Neural progenitor cell (in vitro differentiated cells): ENCODE measurements around the gene PDE8B. TPM values are rescaled to one million over a fixed set of nuclear protein-coding genes. Genes with fewer than 3 reads are reported as not detected.

Experiments
- DNase-seq: peaks from one replicate; pipeline ENCODE4 v3.0.0-alpha.2; 2016; ENCODE audit warnings: low spot score
- H2AFZ ChIP-seq: fragments of 200-600 bp; sonication (generic); replicated peaks from 2 replicates; pipeline ENCODE4 v1.6.1; 2016; ENCODE audit warnings: antibody characterized with exemption
- H3F3A ChIP-seq: fragments of 200-600 bp; sonication (generic); 2 replicates; pipeline ENCODE4 v1.6.1; 2016; ENCODE audit warnings: antibody characterized with exemption, low read depth
- H3K27ac ChIP-seq: fragments of 200-600 bp; sonication (generic); 2 replicates; pipeline ENCODE4 v1.5.1; 2016; ENCODE audit warnings: mild to moderate bottlenecking
- H3K27me3 ChIP-seq: fragments of 200-600 bp; sonication (generic); 2 replicates; pipeline ENCODE4 v1.6.1; 2016; ENCODE audit warnings: mild to moderate bottlenecking, moderate library complexity
- H3K36me3 ChIP-seq: fragments of 200-600 bp; sonication (generic); 2 replicates; pipeline ENCODE4 v1.5.1; 2016
- H3K4me1 ChIP-seq: fragments of 200-600 bp; sonication (generic); 2 replicates; pipeline ENCODE4 v1.6.1; 2016; ENCODE audit warnings: mixed run types
- H3K4me2 ChIP-seq: fragments of 200-600 bp; sonication (generic); 2 replicates; pipeline ENCODE4 v1.6.1; 2016
- H3K4me3 ChIP-seq: fragments of 200-600 bp; sonication (generic); 2 replicates; pipeline ENCODE4 v1.5.1; 2016
- H3K79me2 ChIP-seq: fragments of 200-600 bp; sonication (generic); 2 replicates; pipeline ENCODE4 v1.6.1; 2016; ENCODE audit warnings: low read depth
- H3K9ac ChIP-seq: fragments of 200-600 bp; sonication (generic); 2 replicates; pipeline ENCODE4 v1.6.1; 2016
- H3K9me3 ChIP-seq: fragments of 200-600 bp; sonication (generic); 2 replicates; pipeline ENCODE4 v1.5.1; 2016; ENCODE audit warnings: low read depth
- H4K20me1 ChIP-seq: fragments of 200-600 bp; sonication (generic); 2 replicates; pipeline ENCODE4 v1.6.1; 2016; ENCODE audit warnings: low read depth
- H3K27ac Mint-ChIP-seq: 3 replicates; pipeline ENCODE4 v1.8.0; 2021; ENCODE audit warnings: mixed read lengths
- H3K27me3 Mint-ChIP-seq: 2 replicates; pipeline ENCODE4 v1.8.0; 2022; ENCODE audit warnings: low read depth, mild to moderate bottlenecking, inconsistent platforms, moderate library complexity, mixed read lengths; ENCODE audit not compliant: insufficient read depth
- H3K36me3 Mint-ChIP-seq: 3 replicates; pipeline ENCODE4 v1.8.0; 2021; ENCODE audit warnings: mixed read lengths
- H3K4me1 Mint-ChIP-seq: 3 replicates; pipeline ENCODE4 v1.8.0; 2021; ENCODE audit warnings: mixed read lengths
- H3K4me3 Mint-ChIP-seq: 3 replicates; pipeline ENCODE4 v1.8.0; 2021; ENCODE audit warnings: mild to moderate bottlenecking, moderate library complexity, mixed read lengths
- H3K9me3 Mint-ChIP-seq: 3 replicates; pipeline ENCODE4 v1.8.0; 2020; ENCODE audit warnings: mixed read lengths
- CTCF ChIP-seq: fragments of 200-600 bp; sonication (generic); IDR thresholded peaks from 2 replicates; pipeline ENCODE4 v1.5.1; 2017; ENCODE audit warnings: antibody characterized with exemption, mild to moderate bottlenecking
- EZH2 ChIP-seq: fragments of 200-600 bp; sonication (generic); IDR thresholded peaks from 2 replicates; pipeline ENCODE4 v1.6.1; 2017; ENCODE audit warnings: antibody characterized with exemption, mild to moderate bottlenecking, moderate library complexity
- EZH2phosphoT487 ChIP-seq: fragments of 200-600 bp; sonication (generic); IDR thresholded peaks from 2 replicates; pipeline ENCODE4 v1.6.1; 2017; ENCODE audit warnings: antibody characterized with exemption
- total RNA-seq: library from RNA; depleted of rRNA; stranded (reverse); fragments of >200 nt; gene quantifications from 2 replicates; pipeline ENCODE4 v1.2.3, GENCODE V29; 2015; ENCODE audit warnings: low replicate concordance

PDE8B gene
- total RNA-seq, 1 donor from 2014 or later, result 4.3 TPM

- Mint-ChIP-seq H3K27ac (no peak overlapping the region), H3K9me3 (no peaks in the 10 kb centered on the region), H3K27me3 (peaks cover 4% of the 10 kb centered on the region), H3K4me3 (no peak overlapping the region), H3K36me3 (no peaks in the 10 kb centered on the region), H3K4me1 (peaks cover 3% of the 10 kb centered on the region)
- H3K36me3 ChIP-seq, result no peaks in the 10 kb centered on the region
- no peaks in the 10 kb centered on the region for H3K4me1 ChIP-seq
- no peak for TF ChIP-seq CTCF
- no peak for TF ChIP-seq EZH2
- TF ChIP-seq EZH2phosphoT487, result no peak
- no peak overlapping the region for H3K9ac ChIP-seq
- H3K4me3 ChIP-seq, result no peak overlapping the region
- no peaks in the 10 kb centered on the region for H3K79me2 ChIP-seq
- H3K27ac ChIP-seq, result no peak overlapping the region
- no peak for DNase-seq
- no peaks in the 10 kb centered on the region for H3K27me3 ChIP-seq
- H3K4me2 ChIP-seq, result no peak overlapping the region
- no peaks in the 10 kb centered on the region for H3F3A ChIP-seq
- H2AFZ ChIP-seq, result no peak overlapping the region
- H4K20me1 ChIP-seq, result no peaks in the 10 kb centered on the region
- H3K9me3 ChIP-seq, result no peaks in the 10 kb centered on the region
Measured at GRCh38 chr5:77249475-77249874, 39.0 kb downstream of the PDE8B start.

GRCh38 chr5:77250021-77250420, 39.5 kb downstream of the PDE8B start:
- H3K4me1 Mint-ChIP-seq, result peaks cover 5% of the 10 kb centered on the region

GRCh38 chr5:77251921-77252320, 41.4 kb downstream of the PDE8B start:
- Histone ChIP-seq H3K79me2 (no peaks in the 10 kb centered on the region), H3K27ac (no peak overlapping the region), H3K4me1 (no peaks in the 10 kb centered on the region), H3K36me3 (no peaks in the 10 kb centered on the region), H3K4me2 (no peak overlapping the region), H2AFZ (no peak overlapping the region), H3K27me3 (no peaks in the 10 kb centered on the region), H4K20me1 (no peaks in the 10 kb centered on the region), H3K9ac (no peak overlapping the region), H3F3A (no peaks in the 10 kb centered on the region), H3K9me3 (no peaks in the 10 kb centered on the region), H3K4me3 (no peak overlapping the region)
- TF ChIP-seq EZH2 (no peak), EZH2phosphoT487 (no peak), CTCF (no peak)
- no peaks in the 10 kb centered on the region for H3K36me3 Mint-ChIP-seq
- H3K27ac Mint-ChIP-seq, result no peak overlapping the region
- peaks cover 5% of the 10 kb centered on the region for H3K4me1 Mint-ChIP-seq
- no peaks in the 10 kb centered on the region for H3K9me3 Mint-ChIP-seq
- H3K27me3 Mint-ChIP-seq, result peaks cover 8% of the 10 kb centered on the region
- no peak overlapping the region for H3K4me3 Mint-ChIP-seq
- no peak for DNase-seq

More at GRCh38 chr5:77250021-77250420, 39.5 kb downstream of the PDE8B start:
- H3K27ac Mint-ChIP-seq, result no peak overlapping the region
- no peak overlapping the region for H3K4me2 ChIP-seq
- H2AFZ ChIP-seq, result no peak overlapping the region
- no peaks in the 10 kb centered on the region for H3K9me3 Mint-ChIP-seq
- H3K4me1 ChIP-seq, result no peaks in the 10 kb centered on the region
- H3K27ac ChIP-seq, result no peak overlapping the region
- no peak overlapping the region for H3K4me3 ChIP-seq
- H3K4me3 Mint-ChIP-seq, result no peak overlapping the region
- no peaks in the 10 kb centered on the region for H3F3A ChIP-seq
- no peaks in the 10 kb centered on the region for H3K36me3 ChIP-seq
- TF ChIP-seq EZH2phosphoT487, result no peak
- TF ChIP-seq EZH2, result no peak
- no peak for TF ChIP-seq CTCF
- no peaks in the 10 kb centered on the region for H3K9me3 ChIP-seq
- no peak overlapping the region for H3K9ac ChIP-seq
- no peaks in the 10 kb centered on the region for H3K79me2 ChIP-seq
- DNase-seq, result no peak
- no peaks in the 10 kb centered on the region for H3K36me3 Mint-ChIP-seq
- peaks cover 6% of the 10 kb centered on the region for H3K27me3 Mint-ChIP-seq
- no peaks in the 10 kb centered on the region for H4K20me1 ChIP-seq
- no peaks in the 10 kb centered on the region for H3K27me3 ChIP-seq
